Parathyroid adenoma (tissue), 2 donors: ENCODE data around the gene KCNA10.
A peak's percentile ranks its signal among the peaks of the same experiment; 100 is the strongest.

Experiments
- H2AFZ ChIP-seq: fragments of 300-600 bp; sonication (generic); one replicate; pipeline ENCODE4 v1.7.0; 2017; ENCODE audit warnings: antibody characterized with exemption, mild to moderate bottlenecking
- H3K27ac ChIP-seq: fragments of 300-600 bp; sonication (generic); one replicate; pipeline ENCODE4 v1.7.0; 2017
- H3K27me3 ChIP-seq: fragments of 300-600 bp; sonication (generic); one replicate; pipeline ENCODE4 v1.7.0; 2017; ENCODE audit warnings: low read length; ENCODE audit not compliant: control insufficient read depth, insufficient read depth
- H3K36me3 ChIP-seq: fragments of 300-600 bp; sonication (generic); one replicate; pipeline ENCODE4 v1.7.0; 2017; ENCODE audit warnings: low read length; ENCODE audit not compliant: control insufficient read depth, insufficient read depth
- H3K4me1 ChIP-seq: fragments of 300-600 bp; sonication (generic); one replicate; pipeline ENCODE4 v1.7.0; 2017; ENCODE audit warnings: control low read depth
- H3K4me2 ChIP-seq: fragments of 300-600 bp; sonication (generic); one replicate; pipeline ENCODE4 v1.7.0; 2017; ENCODE audit warnings: low read length
- H3K4me3 ChIP-seq: fragments of 300-600 bp; sonication (generic); one replicate; pipeline ENCODE4 v1.7.0; 2017; ENCODE audit warnings: low read depth, low read length
- H3K79me2 ChIP-seq: fragments of 300-600 bp; sonication (generic); one replicate; pipeline ENCODE4 v1.7.0; 2017; ENCODE audit warnings: control low read depth
- H3K9ac ChIP-seq: fragments of 300-600 bp; sonication (generic); one replicate; pipeline ENCODE4 v1.7.0; 2017; ENCODE audit warnings: mild to moderate bottlenecking
- H3K9me3 ChIP-seq: fragments of 300-600 bp; sonication (generic); one replicate; pipeline ENCODE4 v1.7.0; 2017; ENCODE audit warnings: low read length; ENCODE audit not compliant: control insufficient read depth
- CTCF ChIP-seq: fragments of 300-600 bp; sonication (generic); IDR thresholded peaks from one replicate; pipeline ENCODE4 v1.7.0; 2017; ENCODE audit warnings: antibody characterized with exemption, mild to moderate bottlenecking
- donor health status: primary hyperparathyroidism.

Gene KCNA10

DNA sequence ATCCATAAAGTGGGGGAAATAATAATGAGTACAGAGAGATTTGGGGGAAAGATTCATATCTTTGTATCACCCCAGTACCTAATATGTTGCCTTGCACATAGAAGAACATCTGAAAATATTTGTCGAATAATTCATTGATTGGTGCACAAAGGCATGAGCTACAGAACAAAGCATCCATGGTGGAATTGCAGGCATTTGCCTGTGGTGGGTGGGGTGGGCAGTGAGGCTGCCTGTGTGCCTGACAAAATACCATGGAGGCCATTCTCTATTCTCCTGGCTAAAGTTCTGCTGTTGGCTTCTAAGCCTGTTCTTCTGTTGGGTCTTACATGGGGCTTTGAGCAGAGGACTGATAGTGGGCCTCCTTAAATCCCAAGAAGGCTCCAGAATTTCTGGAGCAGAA lies 10.0 kb upstream of the KCNA10 start:
- TF ChIP-seq CTCF: no peak
- H3K36me3 ChIP-seq: no peaks in the 10 kb centered on the region
- H3K27ac ChIP-seq: no peak overlapping the region
- no peaks in the 10 kb centered on the region for H3K9me3 ChIP-seq
- H3K79me2 ChIP-seq: no peaks in the 10 kb centered on the region
- no peak overlapping the region for H3K9ac ChIP-seq
- no peaks in the 10 kb centered on the region for H3K27me3 ChIP-seq
- H3K4me3 ChIP-seq: no peak overlapping the region
- H2AFZ ChIP-seq: no peak overlapping the region
- no peaks in the 10 kb centered on the region for H3K4me1 ChIP-seq
- H3K4me2 ChIP-seq: no peak overlapping the region

DNA sequence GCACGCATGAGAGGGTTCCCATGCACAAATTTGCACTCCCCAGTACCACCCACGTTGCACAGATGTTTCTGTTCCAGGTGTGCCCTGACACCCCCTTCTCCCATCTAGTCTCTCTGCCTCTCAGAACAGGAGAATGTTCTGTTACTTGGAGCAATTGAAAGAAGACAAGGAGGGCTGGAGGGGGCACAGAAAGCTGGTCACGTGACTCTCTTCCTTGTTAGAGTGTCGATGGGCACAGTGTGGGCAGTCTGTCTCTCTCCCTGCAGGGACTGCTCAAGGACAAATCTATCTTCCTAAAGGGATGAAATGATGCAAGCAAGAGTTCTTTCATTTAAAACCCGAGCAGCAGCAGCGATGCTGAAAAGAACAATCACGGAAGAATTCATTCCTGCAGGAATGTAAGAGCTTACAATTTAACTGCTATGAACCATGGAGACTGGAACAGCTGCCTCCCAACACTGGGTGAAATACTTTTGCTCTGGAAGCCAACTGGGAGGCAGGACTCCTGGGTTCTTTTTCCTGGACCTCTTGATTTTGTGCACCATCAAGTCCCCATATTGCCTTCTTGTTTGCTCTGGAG lies 7.3 kb upstream of the KCNA10 start:
- Histone ChIP-seq H3K36me3 (no peaks in the 10 kb centered on the region), H2AFZ (no peak overlapping the region), H3K79me2 (no peaks in the 10 kb centered on the region), H3K4me3 (no peak overlapping the region), H3K4me2 (no peak overlapping the region), H3K4me1 (no peaks in the 10 kb centered on the region), H3K27me3 (no peaks in the 10 kb centered on the region), H3K27ac (no peak overlapping the region), H3K9ac (no peak overlapping the region), H3K9me3 (no peaks in the 10 kb centered on the region)
- TF ChIP-seq CTCF: no peak

DNA sequence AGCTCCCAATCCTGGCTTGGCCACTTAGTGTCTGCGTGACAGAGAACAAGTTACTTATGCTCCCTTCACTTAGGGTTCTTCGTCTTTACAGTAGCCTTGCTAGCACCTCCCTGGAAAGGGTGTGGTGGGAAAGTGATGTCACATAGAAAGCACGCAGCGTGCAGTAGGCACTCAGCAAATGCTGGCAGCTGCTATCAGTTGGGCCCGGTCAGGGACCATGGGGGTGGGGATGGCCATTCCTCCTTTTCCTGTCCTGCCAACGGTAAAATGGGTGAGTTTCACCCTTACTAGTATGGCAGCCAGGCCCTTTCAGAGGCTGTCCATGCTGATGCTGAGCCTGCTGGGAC lies 6.2 kb upstream of the KCNA10 start:
- no peaks in the 10 kb centered on the region for H3K4me1 ChIP-seq
- H3K9me3 ChIP-seq: no peaks in the 10 kb centered on the region
- no peak overlapping the region for H3K4me2 ChIP-seq
- no peak overlapping the region for H2AFZ ChIP-seq
- no peaks in the 10 kb centered on the region for H3K27me3 ChIP-seq
- H3K79me2 ChIP-seq: no peaks in the 10 kb centered on the region
- H3K4me3 ChIP-seq: no peak overlapping the region
- H3K9ac ChIP-seq: no peak overlapping the region
- no peak overlapping the region for H3K27ac ChIP-seq
- H3K36me3 ChIP-seq: no peaks in the 10 kb centered on the region
- TF ChIP-seq CTCF: no peak

GRCh38 chr1:110524311-110525248 lies 5.6 kb upstream of the KCNA10 start:
- H3K36me3 ChIP-seq: no peaks in the 10 kb centered on the region
- no peaks in the 10 kb centered on the region for H3K27me3 ChIP-seq
- no peaks in the 10 kb centered on the region for H3K4me1 ChIP-seq
- peak overlapping the region; percentile 26 for H3K4me2 ChIP-seq
- no peak overlapping the region for H3K9ac ChIP-seq
- H3K27ac ChIP-seq: no peak overlapping the region
- no peak overlapping the region for H2AFZ ChIP-seq
- no peak overlapping the region for H3K4me3 ChIP-seq
- peak; percentile 23 for TF ChIP-seq CTCF
- H3K9me3 ChIP-seq: no peaks in the 10 kb centered on the region
- H3K79me2 ChIP-seq: no peaks in the 10 kb centered on the region

DNA sequence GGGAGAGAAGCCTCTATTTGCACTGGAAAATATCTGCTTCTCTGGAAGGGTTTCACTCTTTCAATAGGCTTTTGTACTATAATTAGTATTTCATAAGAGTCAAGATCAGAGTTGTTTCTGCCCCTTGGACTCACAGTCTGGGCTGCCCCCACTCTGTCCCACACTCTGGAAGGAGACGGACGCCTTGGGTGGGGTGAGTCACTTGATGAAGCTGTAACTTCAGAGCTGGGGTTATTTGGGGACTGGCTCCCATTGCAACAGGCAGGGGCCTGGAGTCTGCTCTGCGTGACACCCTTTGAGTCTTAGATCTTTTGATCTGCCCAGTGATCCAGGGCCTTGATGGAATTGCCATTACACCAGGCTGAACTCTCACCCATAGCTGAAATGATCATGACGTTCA lies 4.0 kb upstream of the KCNA10 start:
- no peak overlapping the region for H3K27ac ChIP-seq
- no peaks in the 10 kb centered on the region for H3K27me3 ChIP-seq
- no peak overlapping the region for H3K4me2 ChIP-seq
- no peak for TF ChIP-seq CTCF
- no peaks in the 10 kb centered on the region for H3K36me3 ChIP-seq
- no peak overlapping the region for H3K9ac ChIP-seq
- H3K79me2 ChIP-seq: no peaks in the 10 kb centered on the region
- H3K4me3 ChIP-seq: no peak overlapping the region
- no peaks in the 10 kb centered on the region for H3K9me3 ChIP-seq
- H3K4me1 ChIP-seq: no peaks in the 10 kb centered on the region
- no peak overlapping the region for H2AFZ ChIP-seq
